ENCODE results near the gene GTF2H4. TPM values are rescaled to one million over a fixed set of nuclear protein-coding genes. Genes with fewer than 3 reads are reported as not detected.

GTF2H4 gene
- total and polyA plus RNA-seq, 2 of the 8 experiments (the other 6 are each of a cell fraction or from before 2014, with no cell fraction given): 42.3 to 53.4 TPM

GRCh38 chr6:30928677-30929076, 20.7 kb downstream of the GTF2H4 start:
- Histone ChIP-seq H4K5ac (ENCODE audit: insufficient read length, low read depth, low read length) (no peak overlapping the region), H3K23me2 (ENCODE audit: low read depth, low read length) (0 out of 2 replicates have a peak, but pooled peaks cover 4% of the 10 kb centered on the region), H2BK15ac (ENCODE audit: low read length) (no peak overlapping the region), H3K4ac (replicated peaks; ENCODE audit: insufficient read length, low read depth, low read length) (no peak overlapping the region), H2BK12ac (ENCODE audit: low read depth, low read length) (no peak overlapping the region), H4K20me1 (replicated peaks in 1 of 2; ENCODE audit: control insufficient read depth in 1 of 2, insufficient read depth in 2 of 2, low read length in 2 of 2) (no peaks in the 10 kb centered on the region), H2AFZ (ENCODE audit: low read length) (no peak overlapping the region), H3K23ac (ENCODE audit: insufficient read length) (no peak overlapping the region), H2BK5ac (ENCODE audit: low read depth, low read length) (no peak overlapping the region), H3K18ac (ENCODE audit: extremely low read depth, low read length) (no peak overlapping the region), H3K4me2 (ENCODE audit: insufficient read depth in 1 of 2, low read depth in 2 of 2, low read length in 2 of 2) (no peak overlapping the region), H3K4me3 (ENCODE audit: extremely low read depth in 1 of 4, insufficient read depth in 2 of 4, low read depth in 3 of 4, low read length in 4 of 4) (no peak overlapping the region), H3K4me1 (replicated peaks in 1 of 4; ENCODE audit: control insufficient read depth in 3 of 4, insufficient read depth in 4 of 4, low read length in 3 of 4) (0 out of 7 replicates have a peak, but pooled peaks cover 0 to 3% (median 0%) of the 10 kb centered on the region in 4 experiments), H2AK5ac (ENCODE audit: low read depth, low read length) (no peak overlapping the region), H3K79me1 (ENCODE audit: low read depth, low read length) (no peaks in the 10 kb centered on the region), H3K9me3 (ENCODE audit: insufficient read depth in 2 of 2, low read depth in 1 of 2, low read length in 1 of 2) (peaks cover 0 to 6% of the 10 kb centered on the region in 2 experiments; a peak in 2 of 4 replicates), H3K27ac (ENCODE audit: low read depth, low read length) (no peak overlapping the region), H3K27me3 (replicated peaks in 1 of 4; ENCODE audit: control insufficient read depth in 3 of 4, extremely low read depth in 1 of 4, insufficient read depth in 3 of 4, low read length in 3 of 4) (no peaks in the 10 kb centered on the region), H3K14ac (ENCODE audit: insufficient read length) (no peak overlapping the region), H4K91ac (replicated peaks; ENCODE audit: insufficient read length, low read length) (no peak overlapping the region), H3K9ac (replicated peaks in 1 of 4; ENCODE audit: extremely low read depth in 1 of 4, low read depth in 3 of 4, low read length in 3 of 4) (no peak overlapping the region), H2BK120ac (replicated peaks; ENCODE audit: low read depth, low read length) (no peak overlapping the region), H4K8ac (ENCODE audit: extremely low read depth, insufficient read depth, low read length) (no peak overlapping the region), H3K79me2 (ENCODE audit: control insufficient read depth in 1 of 2, insufficient read depth in 2 of 2, low read length in 2 of 2) (no peaks in the 10 kb centered on the region), H2BK20ac (ENCODE audit: low read length) (no peak overlapping the region), H3K36me3 (ENCODE audit: control insufficient read depth in 2 of 4, insufficient read depth in 4 of 4, low read length in 3 of 4) (peaks cover 0 to 18% (median 11%) of the 10 kb centered on the region in 4 experiments; a peak in 5 of 8 replicates), H3K56ac (replicated peaks; ENCODE audit: insufficient read length, low read depth, low read length) (no peak overlapping the region)
- WGBS, 2 experiments (ENCODE audit: extremely low coverage in 1 of 2, insufficient coverage in 1 of 2, insufficient read length in 1 of 2, insufficient replicate concordance in 2 of 2, low coverage in 1 of 2, low lambda C conversion rate in 2 of 2, missing lambda C conversion rate in 1 of 2): 91% methylated on average over 3 of the region's 3 CpGs; no CpG with 5 or more reads in 1 of the 2 experiments
- DNase-seq (ENCODE audit: low read depth in 1 of 2, low spot score in 2 of 2): no peak
- no peak for FAIRE-seq
- ChIA-PET CTCF (ENCODE audit: partially characterized antibody) (interaction anchor here (1.1 to 4.2 kb wide), 7 partner anchors 8 to 151 kb away, joined by 3 to 18 read pairs (median 6); no protein-coding TSS in a partner anchor), POLR2A (ENCODE audit: partially characterized antibody) (interaction anchor here (0.9 to 2.1 kb wide), 2 partner anchors 12 to 46 kb away, joined by 4 to 8 read pairs; partner anchors contain the start of gene MUCL3)
- TF ChIP-seq RBBP5 (IDR thresholded peaks at IDR 0.05; ENCODE audit: borderline replicate concordance, low read depth, low read length) (no peak), CTBP2 (IDR thresholded peaks at IDR 0.05; ENCODE audit: borderline replicate concordance, insufficient read depth, insufficient read length, low read length) (no peak), SP4 (IDR thresholded peaks at IDR 0.05; ENCODE audit: low read length) (no peak), CEBPB (IDR thresholded peaks at IDR 0.05; ENCODE audit: low read depth, low read length) (no peak), E2F6 (IDR thresholded peaks at IDR 0.05) (no peak), USF2 (IDR thresholded peaks at IDR 0.05; ENCODE audit: low read length) (0 out of 2 replicates have a peak, but pooled peaks have one; percentile 13)

All from H1 (cell line).